GM19025 (cell line): ENCODE data around the gene HOXA2.

ENCODE experiments used
- ATAC-seq: cut with Tn5 transposase; IDR thresholded peaks from one replicate; pipeline ENCODE4 v1.9.1; 2021; ENCODE audit warnings: mild to moderate bottlenecking, low read depth, moderate library complexity; ENCODE audit not compliant: unreplicated experiment

HOXA2 gene

GRCh38 chr7:27102581-27103442 lies at the start of gene HOXA2:
TSS of gene HOXA2 (minus strand) at chr7:27102683. CDS start at chr7:27102500, 183 bp downstream.
- no peak for ATAC-seq

- ATAC-seq: no peak
Observed at GRCh38 chr7:27151341-27151930, 49.0 kb upstream of the HOXA2 start.

DNA sequence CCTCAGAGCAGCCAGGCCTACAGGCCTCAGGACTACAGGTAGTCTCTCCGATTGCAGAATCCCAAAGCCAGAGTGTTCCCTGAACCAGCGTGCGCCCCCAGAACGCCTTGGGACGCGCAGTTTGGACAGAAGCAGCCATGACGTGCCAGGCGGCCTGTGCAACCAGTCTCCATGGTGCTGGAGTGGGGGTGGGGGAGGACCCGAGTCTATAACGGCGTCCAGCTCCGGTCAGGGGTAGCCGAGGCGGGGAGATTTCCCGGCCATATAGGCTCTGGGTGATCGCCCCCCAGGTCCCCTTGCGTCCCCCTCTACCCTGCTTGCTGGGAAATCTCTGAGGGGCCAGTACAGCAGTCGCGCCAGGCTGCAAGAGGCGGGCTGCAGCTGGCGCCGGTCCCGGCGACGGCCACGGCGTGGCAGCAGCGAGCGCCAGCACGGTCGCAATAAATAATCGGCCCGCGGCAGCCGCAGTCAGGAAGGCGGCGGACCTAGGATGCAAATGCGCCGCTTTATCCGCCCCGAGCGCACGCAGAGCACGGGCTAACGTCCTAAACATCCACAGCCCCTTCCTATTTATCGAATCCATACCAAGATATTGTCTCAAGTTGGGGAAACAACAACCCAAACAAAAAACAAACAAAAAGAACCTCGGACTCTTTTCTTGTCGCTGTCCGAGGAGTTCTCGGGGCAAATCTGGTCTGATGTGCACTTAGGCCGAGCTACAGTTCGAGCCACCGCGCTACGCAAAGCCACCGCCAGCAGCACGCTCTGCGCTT lies 48.3 kb upstream of the HOXA2 start:
- ATAC-seq: peak; percentile 76

DNA sequence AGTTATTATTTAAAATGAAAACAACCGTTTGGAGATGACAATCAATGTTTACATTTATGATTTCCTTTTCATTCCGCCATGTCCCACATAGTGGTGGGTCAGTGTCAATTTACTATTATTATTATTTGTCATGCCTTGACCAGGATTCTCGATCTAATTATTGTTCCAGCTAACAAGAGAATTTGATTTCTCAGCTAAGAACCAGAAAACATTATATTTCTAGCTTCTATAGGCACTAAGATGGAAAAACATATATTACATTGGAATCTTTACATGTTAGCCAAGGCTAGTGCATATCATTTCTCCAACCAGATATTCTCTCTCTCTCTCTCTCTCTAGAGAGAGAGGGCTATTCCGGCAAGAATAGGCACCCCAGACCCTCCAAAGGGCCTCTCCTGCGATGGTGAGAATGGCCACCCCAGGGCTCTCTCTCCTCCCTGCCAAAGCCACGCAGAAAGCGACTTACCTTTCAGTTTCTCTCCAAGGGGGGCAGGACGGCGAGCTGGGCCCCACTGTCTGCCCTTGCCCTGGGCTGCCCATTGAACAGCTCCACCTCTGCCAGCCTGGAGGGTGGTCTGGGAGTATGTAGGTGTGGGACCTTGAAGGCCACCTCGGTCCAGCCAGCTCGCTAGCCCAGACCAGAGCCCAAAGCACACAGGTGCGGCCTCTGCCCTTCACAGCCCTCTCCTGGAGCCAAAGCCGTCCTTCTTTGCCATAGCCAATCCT lies 47.5 kb upstream of the HOXA2 start:
- ATAC-seq: peak; percentile 8

GRCh38 chr7:27148756-27149641 lies 46.5 kb upstream of the HOXA2 start:
- ATAC-seq: no peak

- no peak for ATAC-seq
Observed at GRCh38 chr7:27148031-27148755, 45.7 kb upstream of the HOXA2 start.

- ATAC-seq: no peak
Observed at GRCh38 chr7:27147199-27148030, 44.9 kb upstream of the HOXA2 start, which contains the start of gene HOXA6. TSS of gene HOXA6 (minus strand) at chr7:27147774. CDS start at chr7:27147749, 25 bp downstream.

DNA sequence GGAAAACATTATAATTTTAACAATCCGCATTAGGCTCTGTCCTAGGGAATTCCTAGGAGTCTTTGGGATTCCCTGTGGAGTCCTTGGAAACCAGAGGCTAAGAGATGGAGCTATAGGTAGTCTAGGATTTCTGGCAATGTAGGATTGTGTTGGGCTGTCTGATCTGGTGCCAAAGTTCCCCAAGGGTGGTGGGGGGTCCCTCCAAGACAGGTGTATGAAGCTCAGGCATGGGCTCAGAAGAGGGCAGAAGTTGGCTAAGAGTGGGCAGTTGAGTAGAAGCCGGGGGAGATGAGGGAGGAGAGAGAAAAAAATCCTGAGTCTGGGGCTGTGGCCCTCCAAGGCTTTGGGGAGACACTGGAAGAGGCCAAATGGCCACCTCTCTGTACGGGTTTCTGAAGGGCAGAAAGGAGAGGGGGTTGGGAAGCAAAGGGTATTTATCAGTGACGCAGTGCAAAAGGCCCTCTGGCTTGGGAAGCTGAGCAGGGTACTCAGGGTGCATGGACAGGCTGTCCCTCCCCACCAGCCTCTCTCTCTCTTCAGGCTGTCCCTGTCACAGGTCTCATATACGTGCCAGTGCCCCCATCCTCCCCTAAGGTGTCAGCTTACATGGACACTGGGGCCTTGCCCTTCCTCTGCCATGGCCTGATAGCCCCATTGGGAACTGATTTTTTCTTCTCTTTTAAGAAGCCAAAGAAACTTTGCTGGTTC lies 44.2 kb upstream of the HOXA2 start:
- ATAC-seq: no peak

DNA sequence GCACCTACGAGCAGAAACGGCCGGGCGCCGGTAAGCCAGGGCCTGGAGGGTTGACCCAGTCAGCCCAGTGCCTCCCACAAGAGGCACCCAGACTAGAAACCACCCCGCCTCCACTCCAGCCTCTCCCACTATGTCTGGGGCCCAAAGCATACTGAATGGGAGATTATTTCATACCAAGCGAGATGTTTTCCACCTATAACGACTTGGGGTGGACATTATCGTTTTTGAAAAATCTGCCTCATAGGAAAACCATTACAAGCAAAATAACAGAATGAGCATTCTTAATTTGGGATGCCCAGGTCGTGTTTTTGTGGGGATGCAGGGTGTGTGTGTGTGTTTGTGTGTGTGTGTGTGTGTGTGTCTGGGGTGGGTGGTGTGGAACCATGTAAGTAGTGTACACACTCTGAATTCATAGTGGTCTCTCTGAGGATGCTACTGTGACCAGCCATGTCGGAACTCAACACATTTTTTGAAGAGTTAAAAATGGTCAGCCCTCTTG lies 43.5 kb upstream of the HOXA2 start:
- ATAC-seq: no peak

GRCh38 chr7:27145165-27145913 lies 42.9 kb upstream of the HOXA2 start:
- no peak for ATAC-seq

- no peak for ATAC-seq
Observed at GRCh38 chr7:27144781-27145164, 42.3 kb upstream of the HOXA2 start.

GRCh38 chr7:27143950-27144780 lies 41.7 kb upstream of the HOXA2 start:
- ATAC-seq: no peak

- no peak for ATAC-seq
Observed at GRCh38 chr7:27143023-27143949, 40.8 kb upstream of the HOXA2 start, which contains the start of gene HOXA5. TSS of gene HOXA5 (minus strand) at chr7:27143681. CDS start at chr7:27143607, 74 bp downstream.

- no peak for ATAC-seq
Observed at GRCh38 chr7:27142580-27143022, 40.1 kb upstream of the HOXA2 start.
